GM19043 (cell line): ENCODE data around the gene FKBP8.

Experiments used
- ATAC-seq: cut with Tn5 transposase; IDR thresholded peaks from one replicate; pipeline ENCODE4 v1.9.1; 2021; ENCODE audit warnings: low read depth; ENCODE audit not compliant: unreplicated experiment

FKBP8 gene

GRCh38 chr19:18488838-18489626 is 54.3 kb downstream of the FKBP8 start:
- no peak for ATAC-seq

DNA sequence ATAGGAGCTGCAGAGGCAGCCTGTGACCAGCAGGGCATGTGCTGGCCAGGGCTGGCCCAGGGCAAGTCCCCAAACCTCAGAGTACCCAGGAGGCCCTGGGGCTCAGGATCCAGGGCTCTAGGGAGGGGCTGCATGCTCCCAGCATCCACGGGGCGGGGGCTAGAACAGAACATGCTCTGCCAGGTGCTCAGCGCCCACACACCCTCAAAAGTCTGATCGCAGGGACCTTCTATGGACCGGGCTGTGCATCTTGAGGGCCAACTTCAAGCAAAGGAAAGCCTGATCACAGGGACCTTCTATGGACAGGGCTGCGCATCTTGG is 55.0 kb downstream of the FKBP8 start:
- no peak for ATAC-seq

- ATAC-seq, result no peak
These were observed 55.6 kb downstream of the FKBP8 start for GRCh38 chr19:18487576-18488402.

DNA sequence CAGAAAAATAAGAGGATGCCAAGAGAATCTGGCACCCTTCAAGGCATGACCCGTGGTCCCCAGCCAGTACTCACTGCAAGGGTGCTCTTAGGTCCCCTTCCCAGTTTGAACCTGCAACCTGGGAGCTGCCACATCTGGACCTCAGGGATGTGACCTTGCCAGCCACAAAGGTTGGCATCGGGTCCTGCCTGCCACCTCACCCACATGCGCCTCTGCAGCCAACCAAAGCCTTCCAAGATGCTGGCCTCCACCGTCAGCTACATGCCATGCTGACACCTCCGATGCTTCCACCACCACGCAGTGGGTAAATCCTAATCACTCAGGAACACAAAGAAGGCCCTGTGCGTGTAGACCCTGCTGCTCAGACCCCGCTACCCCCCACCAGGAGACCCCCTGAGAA is 56.6 kb downstream of the FKBP8 start:
- ATAC-seq, result no peak

- no peak for ATAC-seq
These were observed 58.4 kb downstream of the FKBP8 start for GRCh38 chr19:18484992-18485391.

DNA sequence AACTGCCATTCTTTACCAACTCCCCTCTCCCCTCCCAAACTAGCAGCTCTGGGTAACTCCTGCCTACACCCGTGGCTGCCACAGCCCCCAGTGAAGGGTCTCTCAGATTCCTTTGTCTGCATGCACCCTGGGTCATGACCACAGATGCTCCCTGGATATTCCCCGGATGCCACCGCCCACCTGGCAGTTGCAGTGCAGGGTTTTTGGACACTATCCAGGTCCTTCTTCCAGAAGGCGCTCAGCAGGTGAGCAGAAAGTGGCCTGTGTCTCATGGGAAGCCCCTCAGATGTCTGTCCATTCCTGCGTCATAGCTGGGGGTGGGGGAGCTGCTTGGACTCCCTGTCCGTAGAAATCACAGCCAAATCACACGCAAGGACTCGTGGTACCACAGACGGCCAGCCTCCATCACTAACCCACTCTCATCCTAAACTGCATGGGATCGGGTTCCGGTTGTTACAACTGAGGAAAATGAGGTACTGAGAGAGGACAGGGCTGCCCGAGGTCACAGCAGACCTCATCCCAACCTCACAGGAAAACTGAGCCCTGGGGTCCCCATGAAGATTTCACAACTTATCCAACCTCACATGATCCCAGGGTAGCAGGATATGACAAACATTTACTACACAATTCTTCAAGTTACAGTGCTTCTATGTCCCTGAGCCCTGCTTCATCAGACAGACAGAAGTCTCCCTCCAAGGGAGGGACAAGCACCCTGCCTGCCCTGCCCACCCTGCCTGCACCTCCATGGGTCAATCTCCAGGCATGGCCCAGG is 60.1 kb downstream of the FKBP8 start:
- no peak for ATAC-seq
